Right forelimb (tissue), 1 donor: ENCODE data around the gene XRCC1.
"Not testable (repeated sequence)": the region's sequence is repeated elsewhere in the genome, so short reads cannot be mapped to it uniquely, and the experiment has no call there.

Source experiments
- DNase-seq: peaks from one replicate; pipeline ENCODE4 v3.0.0-alpha.2; 2018

XRCC1 gene

GRCh38 chr19:43574424-43575155 is 737 bp downstream of the XRCC1 start:
- no peak for DNase-seq

DNA sequence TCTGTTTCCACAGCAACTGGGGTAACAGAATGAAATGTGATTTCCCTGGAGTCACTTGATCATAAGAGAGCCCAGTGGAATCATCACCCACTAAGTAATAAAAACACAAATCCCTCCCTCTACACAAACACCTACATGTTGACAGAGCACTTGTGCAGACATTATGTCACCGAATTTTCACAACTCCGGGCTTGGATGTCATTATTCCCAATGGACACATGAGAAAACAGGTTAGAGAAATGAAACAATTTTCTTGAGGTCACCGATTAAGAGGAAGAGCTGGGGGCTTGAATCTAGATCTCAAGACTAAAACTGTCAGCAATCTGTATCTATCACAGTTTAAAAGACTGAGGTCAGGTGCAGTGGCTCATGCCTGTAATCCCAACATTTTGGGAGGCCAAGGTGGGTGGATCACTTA is 3.1 kb downstream of the XRCC1 start:
- DNase-seq = no peak

DNA sequence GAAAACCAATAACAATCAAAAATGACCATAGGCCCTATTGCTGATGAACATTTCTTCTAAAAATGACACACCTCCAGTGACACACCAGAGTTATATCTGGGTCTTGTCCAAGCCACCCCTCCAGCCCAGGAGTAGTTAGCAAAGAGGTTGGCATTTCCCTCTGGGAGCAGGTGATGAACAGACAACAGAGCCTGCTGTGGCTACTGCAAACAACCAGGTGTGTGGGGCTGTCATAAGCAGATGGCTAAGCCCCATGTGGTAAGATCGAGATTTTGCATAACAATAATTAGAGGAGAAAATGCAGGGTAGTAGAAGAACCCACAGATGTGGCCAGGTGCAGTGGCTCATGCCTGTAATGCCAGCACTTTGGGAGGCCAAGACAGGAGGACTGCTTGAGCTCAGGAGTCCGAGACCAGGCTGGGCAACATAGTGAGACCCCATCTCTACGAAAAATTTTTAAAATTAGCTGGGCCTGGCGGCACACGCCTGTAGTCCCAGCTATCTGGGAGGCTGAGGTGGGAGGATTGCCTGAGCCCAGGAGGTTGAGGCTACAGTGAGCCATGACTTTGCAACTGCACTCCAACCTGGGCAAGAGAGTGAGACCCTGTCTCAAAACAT is 5.0 kb downstream of the XRCC1 start:
- no peak for DNase-seq

DNA sequence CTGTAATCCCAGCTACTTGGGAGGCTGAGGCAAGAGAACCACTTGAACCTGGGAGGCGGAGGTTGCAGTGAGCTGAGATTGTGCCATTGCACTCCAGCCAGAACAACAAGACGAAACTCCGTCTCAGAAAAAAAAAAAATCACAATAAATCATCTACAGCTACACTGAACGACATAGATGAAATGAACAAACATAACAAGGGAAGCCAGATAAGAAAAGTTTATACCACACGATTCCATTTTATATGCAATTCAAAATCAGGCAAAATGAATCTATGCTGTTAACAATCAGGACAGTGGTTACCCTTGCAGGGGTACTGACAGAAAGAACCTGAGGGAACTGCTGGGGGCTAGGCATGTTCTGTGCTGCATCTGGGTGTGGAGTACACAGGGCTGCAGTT is 5.7 kb downstream of the XRCC1 start:
- DNase-seq = no peak

DNA sequence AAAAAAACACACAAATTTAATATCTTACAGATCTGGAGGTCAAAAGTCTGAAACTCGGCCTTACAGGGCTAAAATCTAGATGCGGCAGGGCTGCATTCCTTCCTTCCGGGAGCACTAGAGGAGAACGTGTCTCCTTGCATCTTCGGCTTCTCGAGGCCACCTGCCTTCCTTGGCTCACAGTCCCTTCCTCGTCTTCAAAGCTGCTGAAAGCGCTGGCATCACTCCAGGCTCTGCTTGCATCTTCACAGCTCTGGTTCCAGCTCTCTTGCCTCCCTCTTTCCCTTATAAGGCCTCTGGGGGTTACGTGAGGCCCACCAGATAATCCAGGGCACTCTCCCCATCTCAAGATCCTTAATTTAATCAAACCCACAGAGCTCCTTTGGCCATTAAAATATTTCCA is 10.5 kb downstream of the XRCC1 start:
- no peak for DNase-seq

GRCh38 chr19:43563816-43564457 is 11.4 kb downstream of the XRCC1 start:
- no peak for DNase-seq

GRCh38 chr19:43562698-43563241 is 12.6 kb downstream of the XRCC1 start:
- DNase-seq = no peak

DNA sequence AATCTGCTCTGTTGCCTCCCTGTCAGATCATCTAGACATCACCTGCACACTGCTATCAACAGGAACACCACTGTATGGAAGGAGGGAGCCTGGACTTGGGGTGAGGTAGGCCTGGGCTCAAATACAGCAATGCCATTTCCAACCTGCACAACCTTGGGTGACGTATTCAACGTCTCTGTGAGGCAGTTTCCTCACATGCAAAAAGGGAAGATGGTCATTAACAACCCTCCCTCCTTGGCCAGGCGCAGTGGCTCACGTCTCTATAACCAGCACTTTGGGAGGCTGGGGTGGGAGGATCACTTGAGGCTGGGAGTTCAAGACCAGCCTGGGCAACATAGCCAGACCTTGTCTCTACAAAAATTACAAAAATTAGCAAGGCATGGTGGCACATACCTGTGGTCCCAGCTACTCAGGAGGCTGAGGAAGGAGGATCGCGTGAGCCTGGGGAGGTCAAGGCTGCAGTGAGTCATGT is 13.1 kb downstream of the XRCC1 start:
- no peak for DNase-seq

DNA sequence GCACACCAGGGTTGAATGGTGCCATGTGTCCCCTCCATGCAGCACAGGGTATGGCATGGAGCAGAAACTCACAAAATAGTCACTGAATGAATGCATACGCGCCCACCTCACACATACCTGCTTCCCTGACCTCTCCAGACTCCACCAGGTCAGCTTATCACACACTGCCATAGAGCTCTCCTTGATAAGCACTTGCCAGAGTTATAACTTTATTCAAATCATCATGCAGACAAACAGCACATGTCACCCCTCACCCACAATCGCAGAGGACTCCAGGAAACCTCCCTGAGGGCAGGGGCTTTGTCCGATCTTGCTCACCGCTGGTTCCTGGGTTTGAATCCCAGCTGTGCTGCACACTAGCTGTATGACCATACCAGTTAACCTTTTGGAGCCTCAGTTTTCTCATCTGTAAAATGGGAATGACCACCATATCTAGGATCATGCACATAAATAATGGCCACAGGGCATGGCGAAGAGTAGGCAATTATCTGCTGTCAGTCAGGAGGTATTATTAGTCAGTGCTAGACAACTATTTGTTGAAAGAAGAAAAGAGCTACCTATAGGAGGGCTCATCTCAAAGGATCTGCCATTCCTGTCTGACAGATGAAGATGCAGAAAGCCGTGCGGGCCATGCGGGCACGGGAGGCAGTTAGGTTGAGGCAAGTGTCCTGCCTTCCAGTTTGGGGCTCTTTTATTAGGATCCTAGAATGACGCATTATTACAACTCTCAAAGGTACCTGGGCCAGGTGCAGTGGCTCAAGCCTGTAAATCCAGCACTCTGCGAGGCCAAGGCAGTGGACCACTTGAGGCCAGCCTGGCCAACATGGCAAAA is 14.0 kb downstream of the XRCC1 start:
- DNase-seq = no peak

DNA sequence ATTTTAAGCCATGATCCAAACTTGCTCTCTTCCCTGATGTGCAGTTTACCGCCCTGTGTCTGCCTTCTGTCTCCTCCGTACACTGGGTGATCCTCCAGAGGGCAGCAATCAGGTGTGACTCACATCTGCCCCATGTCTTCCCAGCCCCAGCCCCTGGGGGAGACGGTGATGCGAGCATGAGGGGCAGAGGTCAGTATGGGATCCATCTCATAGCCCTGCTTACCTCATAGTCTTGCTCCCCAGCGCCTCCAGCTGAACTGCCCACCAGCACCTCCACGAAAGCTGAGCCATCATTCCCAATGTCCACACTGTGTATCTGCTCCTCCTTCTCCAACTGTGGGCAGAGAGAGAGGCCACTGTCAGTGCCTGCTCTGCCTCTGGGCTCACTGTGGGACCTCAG is 14.6 kb downstream of the XRCC1 start:
- DNase-seq = no peak

DNA sequence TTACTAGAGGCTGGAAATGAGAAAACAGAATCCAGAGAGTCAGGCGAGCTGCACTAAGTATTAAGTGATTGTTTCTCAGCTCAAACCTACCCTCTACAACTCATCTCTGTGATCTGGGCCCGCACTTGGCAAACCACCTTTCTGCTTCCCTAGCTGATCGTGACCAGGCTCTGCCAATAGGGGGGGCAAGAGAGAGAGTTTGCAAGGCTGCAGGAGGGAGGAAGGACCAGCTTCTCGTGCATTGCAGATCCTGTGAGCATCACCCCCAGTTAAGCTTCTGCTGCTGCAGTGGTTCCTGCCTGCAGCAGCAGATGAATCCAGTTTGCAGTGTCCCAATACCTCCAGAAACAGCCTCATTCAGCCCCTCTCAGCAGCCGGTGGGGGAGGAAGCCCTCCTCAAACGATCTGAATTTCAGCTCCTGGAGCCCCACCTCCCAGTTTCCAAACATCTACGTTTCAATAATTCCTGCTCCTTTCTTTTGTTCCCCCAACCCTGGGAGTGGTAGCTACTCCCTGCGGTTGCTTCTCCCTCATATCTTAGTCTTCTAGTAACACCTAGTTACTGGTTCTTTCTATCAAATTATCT is 20.0 kb downstream of the XRCC1 start:
- peak; percentile 73 for DNase-seq

DNA sequence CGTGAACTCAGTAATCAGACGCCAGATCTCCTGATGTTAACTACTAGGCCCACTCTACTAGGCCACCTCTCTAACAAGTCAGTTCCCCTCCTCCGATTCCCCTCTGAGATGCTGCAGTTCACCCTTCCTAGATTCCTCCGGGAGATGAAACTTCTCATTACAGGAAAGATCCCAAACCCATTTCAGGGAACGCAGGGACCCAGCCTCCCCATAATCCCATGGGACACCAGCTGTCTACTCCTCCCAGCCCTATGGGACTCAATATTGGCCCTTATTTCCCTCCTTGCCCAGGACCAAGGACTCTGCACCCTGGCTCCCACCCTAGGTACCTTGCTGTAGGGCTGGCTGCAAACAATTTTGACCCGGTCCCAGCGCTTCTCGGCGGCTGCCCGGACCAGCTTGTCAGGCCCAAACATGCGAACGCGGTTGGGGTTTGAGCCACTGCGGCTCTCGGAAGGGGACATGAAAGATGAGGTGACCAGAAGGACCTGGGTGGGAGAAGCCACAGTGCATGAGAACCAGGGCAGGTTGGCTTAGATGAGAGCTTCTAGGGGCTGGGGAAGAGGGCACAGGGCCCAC is 20.9 kb downstream of the XRCC1 start:
- no peak for DNase-seq

- no peak for DNase-seq
These were observed 21.7 kb downstream of the XRCC1 start for GRCh38 chr19:43553656-43554055.

- no peak for DNase-seq
These were observed 22.7 kb downstream of the XRCC1 start for GRCh38 chr19:43552616-43553015.

DNA sequence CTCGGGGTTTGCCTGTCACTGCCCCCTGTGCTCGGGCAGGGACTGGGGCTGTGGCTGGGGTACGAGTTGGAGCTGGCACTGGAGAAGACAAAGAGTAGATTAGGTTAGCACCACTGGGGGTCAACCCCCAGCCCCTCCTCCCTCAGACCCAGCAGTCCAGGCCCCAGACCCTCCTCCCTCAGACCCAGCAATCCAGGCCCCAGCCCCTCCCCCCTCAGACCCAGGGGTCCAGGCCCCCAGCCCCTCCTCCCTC is 23.2 kb downstream of the XRCC1 start:
- DNase-seq = no peak

DNA sequence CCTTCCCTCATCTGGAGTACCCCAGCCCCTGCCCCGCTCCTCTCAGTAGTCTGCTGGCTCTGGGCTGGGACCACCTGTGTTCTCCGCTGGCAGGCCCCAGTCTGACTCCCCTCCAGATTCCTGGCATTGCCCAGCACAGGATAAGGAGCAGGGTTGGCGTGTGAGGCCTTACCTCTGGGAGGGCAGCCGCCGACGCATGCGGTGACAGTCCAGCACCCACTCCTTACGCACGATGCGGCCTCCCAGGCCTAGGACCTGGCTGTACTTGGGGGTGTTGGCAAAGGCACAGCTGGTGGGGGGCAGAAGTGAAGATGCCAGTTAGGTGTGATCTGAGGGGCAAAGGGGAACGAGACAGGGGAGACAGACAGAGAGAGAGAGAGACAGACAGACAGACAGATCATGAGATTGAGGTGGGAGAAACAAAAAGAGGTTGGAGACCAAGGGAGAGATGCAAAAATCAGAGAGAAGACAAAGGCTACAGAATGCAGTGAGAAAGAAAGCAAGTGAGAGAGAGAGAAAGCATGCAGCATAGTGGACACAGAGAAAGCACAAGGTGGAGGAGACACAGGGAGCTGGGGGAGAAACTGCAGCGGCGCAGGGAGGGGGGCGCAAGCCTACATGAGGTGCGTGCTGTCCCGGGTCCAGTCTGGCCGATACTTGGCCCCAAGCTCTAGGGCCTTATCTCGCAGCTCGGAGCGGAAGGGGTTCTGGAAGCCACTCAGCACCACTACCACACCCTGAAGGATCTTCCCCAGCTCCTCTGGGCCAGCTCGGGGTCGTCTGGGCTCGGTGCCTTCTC is 23.7 kb downstream of the XRCC1 start:
- no peak for DNase-seq

- no peak for DNase-seq
These were observed 26.6 kb downstream of the XRCC1 start for GRCh38 chr19:43548706-43549105.

- not testable (repeated sequence) for DNase-seq
These were observed 27.4 kb downstream of the XRCC1 start for GRCh38 chr19:43547926-43548325.

DNA sequence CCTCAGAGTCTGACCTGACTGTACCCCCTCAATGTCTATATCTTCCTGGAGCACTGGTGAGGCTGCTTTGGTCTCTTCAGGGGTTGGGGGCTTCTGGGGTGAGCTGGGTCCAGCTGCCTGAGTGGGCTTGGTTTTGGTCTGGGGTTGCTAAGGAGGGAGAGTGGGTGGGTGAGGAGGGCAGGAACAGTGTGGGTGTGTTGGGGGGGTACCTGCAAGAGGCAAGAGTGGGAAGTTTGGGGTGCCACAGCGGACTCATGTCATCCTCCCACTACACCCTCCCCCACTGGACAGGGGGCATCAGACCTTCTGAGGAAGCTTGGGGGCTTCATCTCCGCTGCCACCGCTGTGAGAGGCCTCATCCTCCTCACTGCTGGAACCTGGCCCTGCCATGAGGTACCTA is 28.7 kb downstream of the XRCC1 start:
- DNase-seq = no peak

DNA sequence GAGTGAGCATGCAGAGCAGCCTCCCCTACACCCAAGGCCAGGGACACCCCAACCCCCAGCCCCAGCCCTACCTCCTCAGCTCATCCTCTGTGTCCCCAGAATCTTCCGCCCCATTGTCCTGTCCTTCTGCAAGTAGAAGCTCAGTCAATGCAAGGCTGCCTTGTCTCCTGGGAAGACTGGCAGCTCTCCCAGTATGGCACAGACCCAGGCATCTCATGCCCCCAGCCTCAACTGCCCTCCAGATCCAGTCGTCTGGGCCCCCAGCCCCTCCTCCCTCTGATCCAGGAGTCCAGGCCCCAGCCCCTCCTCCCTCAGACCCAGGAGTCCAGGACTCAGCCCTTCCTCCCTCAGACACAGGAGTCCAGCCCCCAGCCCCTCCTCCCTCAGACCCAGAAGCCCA is 29.3 kb downstream of the XRCC1 start:
- no peak for DNase-seq

- DNase-seq = no peak
These were observed 30.1 kb downstream of the XRCC1 start for GRCh38 chr19:43545276-43545675.

DNA sequence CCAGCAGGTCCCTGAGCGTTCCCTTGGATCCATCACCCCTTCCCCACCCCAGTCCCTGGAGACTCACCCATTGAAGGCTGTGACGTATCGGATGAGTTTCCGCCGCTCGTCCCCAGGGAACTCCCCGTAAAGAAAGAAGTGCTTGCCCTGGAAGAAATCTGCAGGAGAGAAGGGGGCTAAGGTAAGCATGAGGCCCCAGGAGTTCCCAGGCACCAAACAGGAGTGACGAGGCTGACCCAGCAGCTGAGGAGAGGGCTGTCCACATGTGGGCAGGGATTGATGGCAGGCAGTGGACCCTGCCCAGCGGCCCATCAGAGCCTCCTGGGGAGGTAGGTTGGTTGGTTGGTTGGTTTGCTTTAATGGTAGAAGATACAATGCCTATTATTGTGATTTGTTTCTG is 31.2 kb downstream of the XRCC1 start:
- no peak for DNase-seq
